Measurements from ENCODE around the gene PGAM2. TPM values are rescaled to one million over a fixed set of nuclear protein-coding genes. Genes with fewer than 3 reads are reported as not detected.
"Not testable (repeated sequence)": the region's sequence is repeated elsewhere in the genome, so short reads cannot be mapped to it uniquely, and the experiment has no call there.

The PGAM2 gene
- total and polyA plus RNA-seq, 2 of the 13 experiments (the other 11 are each of a cell fraction or from before 2014, with no cell fraction given) = 0.22 TPM; not detected in 1

- H3K79me2 ChIP-seq (ENCODE audit: insufficient read depth, low read length); H2AFZ ChIP-seq (ENCODE audit: low read length); BruUV-seq (replicated peaks); in situ Hi-C loops (cut with HindIII; ENCODE audit: extremely low pct_ligation_motif_present, low pct_unique_long_range_greater_than_20kb); H3K9me3 ChIP-seq (ENCODE audit: low read length); FAIRE-seq; intact Hi-C loops (cut with micrococcal nuclease; ENCODE audit: unreplicated experiment); H4K20me1 ChIP-seq (ENCODE audit: insufficient read depth, low read length); H3K36me3 ChIP-seq (replicated peaks in 1 of 2; ENCODE audit: control insufficient read depth in 1 of 2, insufficient read depth in 2 of 2, low read length in 2 of 2); H3K27me3 ChIP-seq (ENCODE audit: control insufficient read depth in 1 of 2, insufficient read depth in 2 of 2, low read length in 2 of 2): not testable (repeated sequence)
- peak overlapping the region; percentile 89 for H3K9ac ChIP-seq (ENCODE audit: insufficient read depth, low read depth, low read length)
- 10% methylated on average over 12 of the region's 63 CpGs for WGBS (ENCODE audit: low lambda C conversion rate)
- H3K4me2 ChIP-seq (ENCODE audit: low read depth, low read length) = peak overlapping the region; percentile 68
- peak overlapping the region; percentile 72 to 88 (median 86) for H3K4me3 ChIP-seq (replicated peaks in 1 of 3; ENCODE audit: insufficient read depth in 1 of 3, low read depth in 2 of 3, low read length in 3 of 3)
- ChIA-PET CTCF (ENCODE audit: low intra/inter-chr PET ratio, low total read pairs) (interaction anchor here (1.1 kb wide), 1 partner anchor 177 kb away, joined by 3 read pairs; no protein-coding TSS in a partner anchor), POLR2A (interaction anchor here (1.2 to 1.8 kb wide), 3 partner anchors 20 to 53 kb away, joined by 3 to 12 read pairs (median 4); partner anchors contain the start of gene DBNL)
- DNase-seq (ENCODE audit: low spot score) (peak; percentile 92), ATAC-seq (peak; percentile 91)
- peaks cover 19% of the 10 kb centered on the region for H3K4me1 ChIP-seq (ENCODE audit: insufficient read depth, low read length)
- H3K27ac ChIP-seq (ENCODE audit: extremely low read length, insufficient read depth, low read length) = peak overlapping the region; percentile 52
- TF ChIP-seq THRA (CRISPR knock-in tag; IDR thresholded peaks at IDR 0.05; ENCODE audit: borderline replicate concordance) (peak; percentile 59; the same call in 1 of the 2 replicates), ZNF34 (CRISPR knock-in tag; IDR thresholded peaks at IDR 0.05; ENCODE audit: borderline replicate concordance) (0 out of 2 replicates have a peak, but pooled peaks have one; percentile 49), MIXL1 (CRISPR knock-in tag; IDR thresholded peaks at IDR 0.05) (peak; percentile 56; the same call in 1 of the 2 replicates), BCL6 (CRISPR knock-in tag; IDR thresholded peaks at IDR 0.05) (peak; percentile 45; the same call in 1 of the 2 replicates), ZMYM4 (CRISPR knock-in tag; IDR thresholded peaks at IDR 0.05) (peak; percentile 95), ZNF574 (CRISPR knock-in tag; IDR thresholded peaks at IDR 0.05) (peak; percentile 99), MED1 (CRISPR knock-in tag; IDR thresholded peaks at IDR 0.05) (peak; percentile 73), ZNF451 (CRISPR knock-in tag; IDR thresholded peaks at IDR 0.05) (0 out of 2 replicates have a peak, but pooled peaks have one; percentile 68), MIER3 (CRISPR knock-in tag; IDR thresholded peaks at IDR 0.05; ENCODE audit: borderline replicate concordance) (peak; percentile 63; the same call in 1 of the 2 replicates), ARNT2 (CRISPR knock-in tag; IDR thresholded peaks at IDR 0.05; ENCODE audit: low read depth) (peak; percentile 67; the same call in 1 of the 2 replicates), SOX5 (CRISPR knock-in tag; IDR thresholded peaks at IDR 0.05; ENCODE audit: borderline replicate concordance) (peak; percentile 69; the same call in 1 of the 2 replicates), MEF2D (CRISPR knock-in tag; IDR thresholded peaks at IDR 0.05) (peak; percentile 60; the same call in 1 of the 2 replicates), SPEN (CRISPR knock-in tag; IDR thresholded peaks at IDR 0.05; ENCODE audit: low read depth) (peak; percentile 89), FOXP4 (CRISPR knock-in tag; IDR thresholded peaks at IDR 0.05) (peak; percentile 43), TFAP4 (IDR thresholded peaks at IDR 0.05; ENCODE audit: borderline replicate concordance, low read depth) (0 out of 2 replicates have a peak, but pooled peaks have one; percentile 7)
Observed at GRCh38 chr7:44018857-44019807, 46.2 kb downstream of the PGAM2 start.

Data from HepG2 (cell line).